HepG2 (cell line): Measurements from ENCODE around the gene HSD3B7. TPM values are rescaled to one million over a fixed set of nuclear protein-coding genes. Genes with fewer than 3 reads are reported as not detected.
A peak's percentile ranks its signal among the peaks of the same experiment; 100 is the strongest.

Experiments used
- CREB1 ChIP-seq, 2 experiments: fragments of 450-650 bp in 1 of 2; IDR thresholded peaks; 2 replicates each; pipeline ENCODE4 v1.6.1; 2016 to 2017; ENCODE audit warnings: control low read depth in 1 of 2, mild to moderate bottlenecking in 1 of 2, missing compliant biosample characterization in 1 of 2, missing genetic modification characterization in 1 of 2
- DPF2 ChIP-seq: sonication (generic); formaldehyde crosslinking; IDR thresholded peaks from 2 replicates; pipeline ENCODE4 v1.4.0; 2020; ENCODE audit warnings: mild to moderate bottlenecking, low read depth, missing genetic modification reagents, borderline replicate concordance
- EEA1 ChIP-seq: sonication (generic); formaldehyde crosslinking; IDR thresholded peaks from 2 replicates; pipeline ENCODE4 v1.5.1; 2020; ENCODE audit warnings: mild to moderate bottlenecking, missing genetic modification reagents, borderline replicate concordance
- GATAD1 ChIP-seq: IDR thresholded peaks from 2 replicates; pipeline ENCODE4 v1.6.1; 2016; ENCODE audit warnings: missing genetic modification reagents, missing compliant biosample characterization
- HNRNPK ChIP-seq: fragments of 200-400 bp; formaldehyde crosslinking; IDR thresholded peaks from 2 replicates; pipeline ENCODE4 v1.6.1; 2018; ENCODE audit warnings: low read length, low read depth, moderate library complexity, mild to moderate bottlenecking; ENCODE audit not compliant: poor library complexity, severe bottlenecking
- MAF1 ChIP-seq: sonication (generic); formaldehyde crosslinking; IDR thresholded peaks from 2 replicates; pipeline ENCODE4 v1.5.0; 2020; ENCODE audit warnings: missing genetic modification reagents, borderline replicate concordance
- MED1 ChIP-seq: sonication (generic); formaldehyde crosslinking; IDR thresholded peaks from 2 replicates; pipeline ENCODE4 v1.4.0; 2020; ENCODE audit warnings: missing genetic modification reagents
- NR1H2 ChIP-seq: sonication (generic); formaldehyde crosslinking; IDR thresholded peaks from 2 replicates; pipeline ENCODE4 v1.8.1; 2022; ENCODE audit warnings: low read depth, missing genetic modification reagents, borderline replicate concordance
- POLR2AphosphoS5 ChIP-seq: IDR thresholded peaks from 2 replicates; pipeline ENCODE4 v1.6.1; 2012; ENCODE audit warnings: low read depth, low read length
- PPARG ChIP-seq: conservative IDR thresholded peaks from 2 replicates; pipeline ENCODE4 v1.6.1; 2016; ENCODE audit warnings: missing biosample characterization, missing genetic modification reagents
- RFX1 ChIP-seq: fragments of 450-650 bp; IDR thresholded peaks from 2 replicates; pipeline ENCODE4 v1.6.1; 2017
- SMAD3 ChIP-seq: sonication (generic); formaldehyde crosslinking; IDR thresholded peaks from 2 replicates; pipeline ENCODE4 v1.4.0; 2020; ENCODE audit warnings: missing genetic modification reagents
- SOX5 ChIP-seq: IDR thresholded peaks from 2 replicates; pipeline ENCODE4 v1.6.1; 2016; ENCODE audit warnings: borderline replicate concordance
- TEAD3 ChIP-seq: optimal IDR thresholded peaks from 2 replicates; pipeline ENCODE3; 2016; ENCODE audit warnings: borderline replicate concordance
- THAP11 ChIP-seq: IDR thresholded peaks from 2 replicates; pipeline ENCODE4 v1.6.1; 2016; ENCODE audit warnings: missing biosample characterization, missing genetic modification reagents
- TMF1 ChIP-seq: sonication (generic); formaldehyde crosslinking; IDR thresholded peaks from 2 replicates; pipeline ENCODE4 v1.8.1; 2022; ENCODE audit warnings: low read depth, missing genetic modification reagents
- U2AF1 ChIP-seq: fragments of 200-400 bp; formaldehyde crosslinking; optimal IDR thresholded peaks from 2 replicates; pipeline ENCODE3; 2017; ENCODE audit warnings: mild to moderate bottlenecking, low read depth, low read length
- XRCC5 ChIP-seq: fragments of 200-400 bp; formaldehyde crosslinking; optimal IDR thresholded peaks from 2 replicates; pipeline ENCODE3; 2017; ENCODE audit warnings: mild to moderate bottlenecking, low read length
- ZNF224 ChIP-seq: sonication (generic); formaldehyde crosslinking; IDR thresholded peaks from 2 replicates; pipeline ENCODE4 v1.5.0; 2020; ENCODE audit warnings: mild to moderate bottlenecking, missing genetic modification reagents
- ZNF232 ChIP-seq: sonication (generic); formaldehyde crosslinking; IDR thresholded peaks from 2 replicates; pipeline ENCODE4 v1.4.0; 2020; ENCODE audit warnings: missing genetic modification reagents, borderline replicate concordance
- ZNF337 ChIP-seq: sonication (generic); formaldehyde crosslinking; IDR thresholded peaks from 2 replicates; pipeline ENCODE4 v1.5.1; 2020; ENCODE audit warnings: missing genetic modification reagents, low read depth, mild to moderate bottlenecking, borderline replicate concordance
- ZNF383 ChIP-seq: sonication (generic); formaldehyde crosslinking; IDR thresholded peaks from 2 replicates; pipeline ENCODE4 v1.4.0; 2020; ENCODE audit warnings: missing genetic modification reagents, mild to moderate bottlenecking, borderline replicate concordance
- ZNF652 ChIP-seq: IDR thresholded peaks from 2 replicates; pipeline ENCODE4 v1.6.1; 2016; ENCODE audit warnings: low read depth, borderline replicate concordance
- ZSCAN12 ChIP-seq: sonication (generic); formaldehyde crosslinking; IDR thresholded peaks from 2 replicates; pipeline ENCODE4 v1.9.0; 2021; ENCODE audit warnings: mild to moderate bottlenecking, missing genetic modification reagents
- ZSCAN9 ChIP-seq: IDR thresholded peaks from 2 replicates; pipeline ENCODE4 v1.6.1; 2016; ENCODE audit warnings: borderline replicate concordance
- polyA plus RNA-seq, 8 experiments: library from polyadenylated mRNA; depleted of rRNA in 3 of 8; stranded (reverse) in 7 of 8; unstranded in 1 of 8; fragments of >200 nt; fragmentation: Illumina TruSeq in 4 of 8; extraction: Trizol in 4 of 8; gene quantifications; 2 replicates each; pipeline versions ENCODE4 v1.2.1 to v1.2.3, GENCODE V29; 2011 to 2016; ENCODE audit warnings: low read depth in 4 of 8, missing spikeins in 1 of 8, mixed read lengths in 1 of 8; ENCODE audit not compliant: insufficient read depth in 1 of 8
- total RNA-seq, 5 experiments: library from RNA; depleted of rRNA; stranded (reverse); fragments of >200 nt; fragmentation: Illumina TruSeq; extraction: Trizol; gene quantifications; 2 replicates each; pipeline ENCODE4 v1.2.3, GENCODE V29; 2016; ENCODE audit warnings: low read depth in 1 of 5
- TF ChIP-seq, protein P1 (sequence below): sonication (generic); formaldehyde crosslinking; IDR thresholded peaks from 2 replicates; pipeline ENCODE4 v1.4.0; 2020; ENCODE audit warnings: mild to moderate bottlenecking, missing genetic modification reagents
- TF ChIP-seq, protein P2 (sequence below): sonication (generic); formaldehyde crosslinking; IDR thresholded peaks from 2 replicates; pipeline ENCODE4 v1.4.0; 2020; ENCODE audit warnings: missing genetic modification reagents
- TF ChIP-seq, protein P3 (sequence below): sonication (generic); formaldehyde crosslinking; IDR thresholded peaks from 2 replicates; pipeline ENCODE4 v1.4.0; 2020; ENCODE audit warnings: mild to moderate bottlenecking, missing genetic modification reagents

The HSD3B7 gene
- total and polyA plus RNA-seq, 2 of the 13 experiments (the other 11 are each of a cell fraction or from before 2014, with no cell fraction given) = 32.9 to 69.7 TPM

DNA sequence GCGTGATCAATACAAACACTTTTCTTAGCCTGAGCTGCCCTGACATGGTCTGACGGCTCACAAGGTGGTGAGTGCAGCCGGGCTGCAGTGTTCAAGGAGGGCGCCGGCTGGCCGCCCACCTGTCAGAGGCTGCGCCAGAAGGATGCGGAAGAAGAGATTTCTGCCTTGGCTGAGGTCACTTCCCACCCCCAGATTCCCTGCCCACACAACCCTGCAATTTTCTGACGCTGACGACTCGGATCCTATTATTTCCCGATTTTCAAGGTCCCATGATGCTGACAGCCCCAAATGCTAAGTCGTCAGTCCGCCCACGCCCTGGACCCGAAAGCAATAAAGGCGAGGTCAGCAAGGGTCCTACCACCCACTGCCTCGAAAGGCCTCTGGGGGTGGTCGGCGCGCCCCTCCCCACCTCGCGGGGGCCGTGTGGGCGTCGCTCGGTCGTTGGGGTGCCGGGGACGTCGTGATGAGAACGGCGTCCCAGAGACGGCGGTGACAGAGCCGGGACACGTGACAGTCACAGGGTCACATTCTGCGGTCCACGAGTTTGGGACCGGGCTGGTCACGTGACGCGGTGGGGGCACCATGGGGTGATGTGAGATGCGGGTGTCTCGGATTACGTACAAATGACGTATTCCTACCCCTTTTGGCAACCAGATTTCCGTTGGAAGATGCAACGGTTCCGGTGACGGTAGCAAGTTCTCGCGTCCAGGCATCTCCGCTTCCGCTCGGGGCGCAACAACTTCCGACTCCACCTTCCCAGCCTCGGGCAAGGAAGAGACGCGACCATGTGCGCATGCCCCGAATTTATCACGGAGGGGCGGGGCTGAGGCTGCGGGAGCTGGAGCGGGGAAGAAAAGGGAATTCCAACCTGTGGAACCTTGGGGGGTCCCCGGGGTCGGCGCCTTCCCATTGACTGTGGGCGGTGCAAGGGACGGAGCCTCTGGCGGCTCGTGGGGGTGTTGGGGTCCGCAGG, 48.0 kb downstream of the HSD3B7 start, which contains the start of gene STX4 (continued):
- TF ChIP-seq U2AF1 (no peak), SOX5 (CRISPR knock-in tag) (peak; percentile 33; the same call in 1 of the 2 replicates), POLR2AphosphoS5 (peak; percentile 58), MAF1 (CRISPR knock-in tag) (no peak), NR1H2 (CRISPR knock-in tag) (peak; percentile 83; the same call in 1 of the 2 replicates), ZNF337 (peak; percentile 96), ZSCAN9 (CRISPR knock-in tag) (peak; percentile 72; the same call in 1 of the 2 replicates), DPF2 (CRISPR knock-in tag) (no peak), SMAD3 (CRISPR knock-in tag) (0 out of 2 replicates have a peak, but pooled peaks have one; percentile 76), PPARG (CRISPR knock-in tag) (0 out of 2 replicates have a peak, but pooled peaks have one; percentile 50), THAP11 (CRISPR knock-in tag) (peak; percentile 96), MED1 (CRISPR knock-in tag) (peak; percentile 79), TEAD3 (CRISPR knock-in tag) (peak; percentile 82), ZNF652 (no peak; the same call in 1 of the 2 replicates), ZNF383 (CRISPR knock-in tag) (no peak), XRCC5 (peak; percentile 50), ZNF232 (CRISPR knock-in tag) (peak; percentile 85; the same call in 1 of the 2 replicates), ZSCAN12 (no peak), CREB1 (IDR thresholded peaks at IDR 0.05) (peak; percentile 97), CREB1 (CRISPR knock-in tag; IDR thresholded peaks at IDR 0.05) (peak; percentile 97), RFX1 (no peak), EEA1 (peak; percentile 70; the same call in 1 of the 2 replicates), ZNF224 (CRISPR knock-in tag) (no peak), TMF1 (peak; percentile 79; the same call in 1 of the 2 replicates), HNRNPK (no peak), GATAD1 (CRISPR knock-in tag) (peak; percentile 91)
- TF ChIP-seq, protein P1, sequence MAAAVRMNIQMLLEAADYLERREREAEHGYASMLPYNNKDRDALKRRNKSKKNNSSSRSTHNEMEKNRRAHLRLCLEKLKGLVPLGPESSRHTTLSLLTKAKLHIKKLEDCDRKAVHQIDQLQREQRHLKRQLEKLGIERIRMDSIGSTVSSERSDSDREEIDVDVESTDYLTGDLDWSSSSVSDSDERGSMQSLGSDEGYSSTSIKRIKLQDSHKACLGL (CRISPR knock-in tag) = no peak; the same call in 1 of the 2 replicates
- TF ChIP-seq, protein P2, sequence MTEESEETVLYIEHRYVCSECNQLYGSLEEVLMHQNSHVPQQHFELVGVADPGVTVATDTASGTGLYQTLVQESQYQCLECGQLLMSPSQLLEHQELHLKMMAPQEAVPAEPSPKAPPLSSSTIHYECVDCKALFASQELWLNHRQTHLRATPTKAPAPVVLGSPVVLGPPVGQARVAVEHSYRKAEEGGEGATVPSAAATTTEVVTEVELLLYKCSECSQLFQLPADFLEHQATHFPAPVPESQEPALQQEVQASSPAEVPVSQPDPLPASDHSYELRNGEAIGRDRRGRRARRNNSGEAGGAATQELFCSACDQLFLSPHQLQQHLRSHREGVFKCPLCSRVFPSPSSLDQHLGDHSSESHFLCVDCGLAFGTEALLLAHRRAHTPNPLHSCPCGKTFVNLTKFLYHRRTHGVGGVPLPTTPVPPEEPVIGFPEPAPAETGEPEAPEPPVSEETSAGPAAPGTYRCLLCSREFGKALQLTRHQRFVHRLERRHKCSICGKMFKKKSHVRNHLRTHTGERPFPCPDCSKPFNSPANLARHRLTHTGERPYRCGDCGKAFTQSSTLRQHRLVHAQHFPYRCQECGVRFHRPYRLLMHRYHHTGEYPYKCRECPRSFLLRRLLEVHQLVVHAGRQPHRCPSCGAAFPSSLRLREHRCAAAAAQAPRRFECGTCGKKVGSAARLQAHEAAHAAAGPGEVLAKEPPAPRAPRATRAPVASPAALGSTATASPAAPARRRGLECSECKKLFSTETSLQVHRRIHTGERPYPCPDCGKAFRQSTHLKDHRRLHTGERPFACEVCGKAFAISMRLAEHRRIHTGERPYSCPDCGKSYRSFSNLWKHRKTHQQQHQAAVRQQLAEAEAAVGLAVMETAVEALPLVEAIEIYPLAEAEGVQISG = peak; percentile 92
- TF ChIP-seq, protein P3, sequence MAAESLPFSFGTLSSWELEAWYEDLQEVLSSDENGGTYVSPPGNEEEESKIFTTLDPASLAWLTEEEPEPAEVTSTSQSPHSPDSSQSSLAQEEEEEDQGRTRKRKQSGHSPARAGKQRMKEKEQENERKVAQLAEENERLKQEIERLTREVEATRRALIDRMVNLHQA (CRISPR knock-in tag) = no peak
